HepG2 (cell line): ENCODE data around the gene ESYT3. TPM values are rescaled to one million over a fixed set of nuclear protein-coding genes. Genes with fewer than 3 reads are reported as not detected.

Experiments
- CBX5 ChIP-seq: sonication (generic); formaldehyde crosslinking; IDR thresholded peaks from 2 replicates; pipeline ENCODE4 v1.4.0; 2020; ENCODE audit warnings: missing genetic modification reagents, borderline replicate concordance
- CHD4 ChIP-seq: fragments of 200-600 bp; sonication (generic); IDR thresholded peaks from 2 replicates; pipeline ENCODE4 v1.7.0; 2017; ENCODE audit warnings: mild to moderate bottlenecking, low read length, borderline replicate concordance
- E2F5 ChIP-seq: sonication (generic); formaldehyde crosslinking; conservative IDR thresholded peaks from 2 replicates; pipeline ENCODE4 v1.4.0; 2020; ENCODE audit warnings: missing genetic modification reagents
- ELF3 ChIP-seq: IDR thresholded peaks from 2 replicates; pipeline ENCODE4 v1.6.1; 2016; ENCODE audit warnings: missing genetic modification reagents, missing compliant biosample characterization
- HDAC1 ChIP-seq: sonication (generic); formaldehyde crosslinking; IDR thresholded peaks from 2 replicates; pipeline ENCODE4 v1.5.1; 2020; ENCODE audit warnings: mild to moderate bottlenecking, missing genetic modification reagents
- HOMEZ ChIP-seq: IDR thresholded peaks from 2 replicates; pipeline ENCODE4 v1.6.1; 2016; ENCODE audit warnings: low read depth
- HOXA7 ChIP-seq: sonication (generic); formaldehyde crosslinking; IDR thresholded peaks from 2 replicates; pipeline ENCODE4 v1.8.1; 2022; ENCODE audit warnings: mild to moderate bottlenecking, missing genetic modification reagents, moderate library complexity
- HOXA9 ChIP-seq: sonication (generic); formaldehyde crosslinking; IDR thresholded peaks from 2 replicates; pipeline ENCODE4 v1.8.1; 2022; ENCODE audit warnings: missing genetic modification reagents, mild to moderate bottlenecking, moderate library complexity, borderline replicate concordance
- NFKBIZ ChIP-seq: IDR thresholded peaks from 2 replicates; pipeline ENCODE4 v1.6.1; 2018; ENCODE audit warnings: missing genetic modification reagents, missing compliant biosample characterization
- PPARG ChIP-seq: conservative IDR thresholded peaks from 2 replicates; pipeline ENCODE4 v1.6.1; 2016; ENCODE audit warnings: missing biosample characterization, missing genetic modification reagents
- PTBP1 ChIP-seq: fragments of 200-400 bp; formaldehyde crosslinking; IDR thresholded peaks from 2 replicates; pipeline ENCODE4 v1.6.1; 2018; ENCODE audit warnings: low read length, low read depth; ENCODE audit not compliant: poor library complexity, severe bottlenecking
- SNAI1 ChIP-seq: sonication (generic); formaldehyde crosslinking; IDR thresholded peaks from 2 replicates; pipeline ENCODE4 v1.5.0; 2020; ENCODE audit warnings: mild to moderate bottlenecking, missing genetic modification reagents, borderline replicate concordance
- ZBTB7B ChIP-seq: sonication (generic); formaldehyde crosslinking; IDR thresholded peaks from 2 replicates; pipeline ENCODE4 v1.4.0; 2020; ENCODE audit warnings: missing genetic modification reagents
- ZMYM3 ChIP-seq: sonication (generic); formaldehyde crosslinking; IDR thresholded peaks from 2 replicates; pipeline ENCODE4 v1.5.1; 2020; ENCODE audit warnings: mild to moderate bottlenecking, missing genetic modification reagents
- ZNF18 ChIP-seq: sonication (generic); formaldehyde crosslinking; IDR thresholded peaks from 2 replicates; pipeline ENCODE4 v1.8.0; 2022; ENCODE audit warnings: mild to moderate bottlenecking, missing genetic modification reagents; ENCODE audit not compliant: insufficient replicate concordance
- ZNF343 ChIP-seq: sonication (generic); formaldehyde crosslinking; IDR thresholded peaks from 2 replicates; pipeline ENCODE4 v1.4.0; 2020; ENCODE audit warnings: mild to moderate bottlenecking, missing genetic modification reagents
- ZNF720 ChIP-seq: sonication (generic); formaldehyde crosslinking; IDR thresholded peaks from 2 replicates; pipeline ENCODE4 v1.4.0; 2020; ENCODE audit warnings: missing genetic modification reagents
- ZNF749 ChIP-seq: sonication (generic); formaldehyde crosslinking; IDR thresholded peaks from 2 replicates; pipeline ENCODE4 v1.8.0; 2022; ENCODE audit warnings: mild to moderate bottlenecking, missing genetic modification reagents, moderate library complexity, borderline replicate concordance
- ZNF75D ChIP-seq: sonication (generic); formaldehyde crosslinking; IDR thresholded peaks from 2 replicates; pipeline ENCODE4 v1.8.1; 2023; ENCODE audit warnings: missing genetic modification reagents, mild to moderate bottlenecking, borderline replicate concordance
- ZNF761 ChIP-seq: sonication (generic); formaldehyde crosslinking; conservative IDR thresholded peaks from 2 replicates; pipeline ENCODE4 v1.4.0; 2020; ENCODE audit warnings: mild to moderate bottlenecking, missing genetic modification reagents
- ZNF766 ChIP-seq: sonication (generic); formaldehyde crosslinking; IDR thresholded peaks from 2 replicates; pipeline ENCODE4 v1.5.0; 2020; ENCODE audit warnings: missing genetic modification reagents, borderline replicate concordance
- ZSCAN12 ChIP-seq: sonication (generic); formaldehyde crosslinking; IDR thresholded peaks from 2 replicates; pipeline ENCODE4 v1.9.0; 2021; ENCODE audit warnings: mild to moderate bottlenecking, missing genetic modification reagents
- ZSCAN20 ChIP-seq: sonication (generic); formaldehyde crosslinking; IDR thresholded peaks from 2 replicates; pipeline ENCODE4 v1.4.0; 2020; ENCODE audit warnings: missing genetic modification reagents, mild to moderate bottlenecking, borderline replicate concordance
- polyA plus RNA-seq, 8 experiments: library from polyadenylated mRNA; depleted of rRNA in 3 of 8; stranded (reverse) in 7 of 8; unstranded in 1 of 8; fragments of >200 nt; fragmentation: Illumina TruSeq in 4 of 8; extraction: Trizol in 4 of 8; gene quantifications; 2 replicates each; pipeline versions ENCODE4 v1.2.1 to v1.2.3, GENCODE V29; 2011 to 2016; ENCODE audit warnings: low read depth in 4 of 8, missing spikeins in 1 of 8, mixed read lengths in 1 of 8; ENCODE audit not compliant: insufficient read depth in 1 of 8
- total RNA-seq, 5 experiments: library from RNA; depleted of rRNA; stranded (reverse); fragments of >200 nt; fragmentation: Illumina TruSeq; extraction: Trizol; gene quantifications; 2 replicates each; pipeline ENCODE4 v1.2.3, GENCODE V29; 2016; ENCODE audit warnings: low read depth in 1 of 5
- TF ChIP-seq, protein P1 (sequence below): sonication (generic); formaldehyde crosslinking; IDR thresholded peaks from 2 replicates; pipeline ENCODE4 v1.4.0; 2020; ENCODE audit warnings: mild to moderate bottlenecking, missing genetic modification reagents
- TF ChIP-seq, protein P2 (sequence below): sonication (generic); formaldehyde crosslinking; IDR thresholded peaks from 2 replicates; pipeline ENCODE4 v1.8.0; 2022; ENCODE audit warnings: mild to moderate bottlenecking, missing genetic modification reagents

Gene ESYT3
- total and polyA plus RNA-seq, 2 of the 13 experiments (the other 11 are each of a cell fraction or from before 2014, with no cell fraction given), result 1.5 to 4.1 TPM

GRCh38 chr3:138398791-138399575 is 35.4 kb upstream of the ESYT3 start (continued):
- no peak for TF ChIP-seq ELF3 (CRISPR knock-in tag)
- no peak for TF ChIP-seq ZNF749 (CRISPR knock-in tag)
- no peak for TF ChIP-seq CHD4
- TF ChIP-seq HDAC1, result no peak; the same call in 1 of the 2 replicates
- TF ChIP-seq NFKBIZ (CRISPR knock-in tag), result no peak
- no peak for TF ChIP-seq ZNF766 (CRISPR knock-in tag)
- TF ChIP-seq ZNF75D (CRISPR knock-in tag), result no peak
- no peak for TF ChIP-seq PTBP1
- no peak for TF ChIP-seq HOXA9
- no peak for TF ChIP-seq E2F5 (CRISPR knock-in tag)
- TF ChIP-seq SNAI1 (CRISPR knock-in tag), result no peak
- TF ChIP-seq ZNF720, result no peak
- TF ChIP-seq HOMEZ (CRISPR knock-in tag), result no peak
- TF ChIP-seq, protein P1, sequence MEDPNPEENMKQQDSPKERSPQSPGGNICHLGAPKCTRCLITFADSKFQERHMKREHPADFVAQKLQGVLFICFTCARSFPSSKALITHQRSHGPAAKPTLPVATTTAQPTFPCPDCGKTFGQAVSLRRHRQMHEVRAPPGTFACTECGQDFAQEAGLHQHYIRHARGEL, result no peak
- no peak for TF ChIP-seq ZSCAN20 (CRISPR knock-in tag)
- no peak for TF ChIP-seq ZNF18
- no peak for TF ChIP-seq ZNF343
- peak; percentile 79 for TF ChIP-seq ZMYM3
- TF ChIP-seq ZBTB7B (CRISPR knock-in tag), result no peak
- no peak; the same call in 1 of the 2 replicates for TF ChIP-seq PPARG (CRISPR knock-in tag)
- TF ChIP-seq, protein P2, sequence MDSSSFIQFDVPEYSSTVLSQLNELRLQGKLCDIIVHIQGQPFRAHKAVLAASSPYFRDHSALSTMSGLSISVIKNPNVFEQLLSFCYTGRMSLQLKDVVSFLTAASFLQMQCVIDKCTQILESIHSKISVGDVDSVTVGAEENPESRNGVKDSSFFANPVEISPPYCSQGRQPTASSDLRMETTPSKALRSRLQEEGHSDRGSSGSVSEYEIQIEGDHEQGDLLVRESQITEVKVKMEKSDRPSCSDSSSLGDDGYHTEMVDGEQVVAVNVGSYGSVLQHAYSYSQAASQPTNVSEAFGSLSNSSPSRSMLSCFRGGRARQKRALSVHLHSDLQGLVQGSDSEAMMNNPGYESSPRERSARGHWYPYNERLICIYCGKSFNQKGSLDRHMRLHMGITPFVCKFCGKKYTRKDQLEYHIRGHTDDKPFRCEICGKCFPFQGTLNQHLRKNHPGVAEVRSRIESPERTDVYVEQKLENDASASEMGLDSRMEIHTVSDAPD (CRISPR knock-in tag), result no peak
- no peak; the same call in 1 of the 2 replicates for TF ChIP-seq CBX5
- no peak for TF ChIP-seq ZNF761 (CRISPR knock-in tag)
- TF ChIP-seq ZSCAN12 (CRISPR knock-in tag), result no peak
- no peak for TF ChIP-seq HOXA7 (CRISPR knock-in tag)
